HFF-Myc (cell line): Measurements from ENCODE around the gene MRPS18A.
A peak's percentile ranks its signal among the peaks of the same experiment; 100 is the strongest.

Experiments
- DNase-seq: peaks from one replicate; pipeline ENCODE4 v3.0.0-alpha.2; 2011; ENCODE audit warnings: low read depth; ENCODE audit errors: extremely low read depth
- H3K4me3 ChIP-seq: replicated peaks from 2 replicates; pipeline ENCODE4 v1.5.1; 2011; ENCODE audit warnings: low read depth, mild to moderate bottlenecking, control low read depth, low read length
- CTCF ChIP-seq: IDR thresholded peaks from 2 replicates; pipeline ENCODE4 v1.5.1; 2012; ENCODE audit warnings: mild to moderate bottlenecking, low read depth, low read length, control low read depth; ENCODE audit errors: missing control alignments

Gene MRPS18A

DNA sequence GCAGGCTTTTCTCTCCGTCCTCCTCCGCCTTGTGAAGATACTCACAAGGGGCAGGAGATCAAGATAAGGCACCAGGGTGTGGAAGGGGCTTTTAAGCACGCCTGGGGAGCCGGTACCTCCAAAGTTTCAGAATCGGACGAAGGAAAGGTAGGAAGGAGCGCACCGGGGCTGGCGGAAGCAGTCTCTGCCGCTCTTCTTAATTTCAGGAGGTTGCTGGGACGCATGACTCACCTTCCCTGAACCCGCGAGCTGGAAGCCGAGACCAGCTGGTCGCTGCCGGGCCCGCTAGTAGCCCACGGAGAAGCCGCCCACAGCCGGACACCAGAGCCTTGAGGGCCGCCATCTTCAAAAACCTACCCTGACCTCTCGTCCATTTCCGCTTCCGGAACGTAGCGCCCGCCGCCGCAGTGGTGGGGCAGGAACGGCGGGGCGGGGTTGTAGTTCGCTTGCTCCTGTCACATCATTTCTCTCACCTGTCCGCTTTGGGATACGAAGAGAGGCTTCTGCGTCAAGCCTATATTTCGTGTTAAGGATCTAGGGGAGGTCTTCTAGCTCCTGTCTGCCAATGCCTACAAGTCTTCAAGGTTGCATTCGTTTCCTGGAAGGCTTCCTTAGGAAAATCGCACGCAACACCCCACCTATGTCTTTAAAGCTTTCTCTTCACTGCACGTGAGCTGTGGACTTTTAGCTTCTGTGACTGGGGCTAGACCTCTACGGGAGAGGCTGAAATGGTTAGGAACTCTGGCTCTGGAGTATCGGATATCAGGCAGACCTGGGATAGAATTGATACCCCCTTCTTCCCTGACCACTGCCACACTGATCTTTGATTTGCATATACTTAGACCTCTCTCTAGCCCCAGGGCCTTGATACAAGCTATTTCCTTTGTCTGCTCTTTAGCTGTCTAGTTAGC, at the start of gene MRPS18A:
MRPS18A (minus strand) TSS at position 355 of the 911 bp plus-strand sequence; CDS start at position 343, 12 bp downstream.
- DNase-seq, result peak; percentile 51
- TF ChIP-seq CTCF, result no peak

DNA sequence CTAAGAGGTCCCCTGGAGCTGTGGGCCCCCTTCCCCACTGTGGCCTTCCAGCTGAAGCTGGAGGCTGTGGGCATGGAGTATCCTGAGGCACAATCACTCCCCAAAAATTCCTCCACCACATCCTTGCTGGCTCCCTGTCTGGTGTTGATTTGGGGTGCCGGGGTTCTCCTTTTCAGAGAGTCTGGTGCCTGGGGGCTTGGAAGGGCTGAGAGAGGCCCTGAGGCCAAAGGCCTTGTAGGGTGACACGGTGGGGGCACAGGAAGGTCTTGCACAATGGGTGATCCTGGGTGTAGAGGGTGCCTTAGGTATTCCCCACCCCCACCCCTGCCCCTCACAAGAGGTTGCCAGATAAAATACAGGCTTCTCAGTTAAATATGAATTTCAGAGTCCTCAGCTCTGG, 49.3 kb upstream of the MRPS18A start:
- no peak for TF ChIP-seq CTCF
- no peak overlapping the region for H3K4me3 ChIP-seq
- DNase-seq, result no peak

More for the DNA sequence above, at the start of gene MRPS18A:
- peak within 1 kb of the TSS; percentile 99 for H3K4me3 ChIP-seq

GRCh38 chr6:43736211-43736786, 48.7 kb upstream of the MRPS18A start:
- H3K4me3 ChIP-seq, result no peak overlapping the region
- DNase-seq, result no peak
- TF ChIP-seq CTCF, result no peak

DNA sequence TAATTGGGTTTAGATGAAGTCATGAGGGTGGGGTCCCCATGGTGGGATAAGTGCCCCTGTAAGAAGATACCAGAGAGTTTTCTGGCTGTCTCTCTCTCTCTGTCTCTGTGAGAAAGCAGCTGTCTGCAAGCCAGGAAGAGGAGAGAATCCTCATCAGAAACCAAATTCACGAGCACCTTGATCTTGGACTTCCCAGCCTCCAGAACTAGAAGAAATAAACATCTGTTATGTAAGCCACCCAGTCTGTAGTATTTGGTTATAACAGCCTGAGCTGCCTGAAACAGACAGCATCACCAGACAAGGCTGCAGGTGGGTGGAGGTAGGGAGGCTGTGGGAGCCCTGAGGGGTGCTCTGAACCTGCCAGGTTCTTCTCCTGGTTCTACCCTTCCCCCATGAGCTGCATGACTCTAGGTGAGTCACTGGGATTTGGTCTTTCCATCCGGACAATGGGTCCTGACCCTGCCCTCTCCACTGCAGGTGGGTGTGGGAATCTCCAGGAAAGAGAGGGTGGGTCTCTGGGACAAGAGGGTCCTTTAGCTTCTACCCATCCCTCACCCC, 48.1 kb upstream of the MRPS18A start:
- TF ChIP-seq CTCF, result no peak
- DNase-seq, result no peak
- no peak overlapping the region for H3K4me3 ChIP-seq

DNA sequence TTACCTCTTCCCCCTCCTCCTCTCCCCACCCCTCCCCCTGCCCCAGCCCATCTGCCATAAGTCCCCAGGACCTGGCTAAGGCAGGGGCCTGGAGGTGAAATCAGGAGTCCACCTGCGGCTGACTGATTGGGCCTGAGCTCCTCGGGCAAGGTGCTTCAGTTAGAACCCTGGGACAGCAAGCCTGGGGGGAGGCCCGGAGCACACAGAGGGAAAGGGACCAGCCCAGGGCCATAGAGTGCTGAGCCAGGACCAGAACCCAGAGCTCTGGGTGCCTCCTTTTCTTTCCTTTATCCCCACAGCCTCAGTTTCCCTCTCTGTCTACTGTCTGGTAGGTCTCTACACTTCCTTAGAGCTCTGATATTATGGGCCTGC, 46.7 kb upstream of the MRPS18A start:
- no peak for DNase-seq
- TF ChIP-seq CTCF, result no peak
- no peak overlapping the region for H3K4me3 ChIP-seq

- no peak overlapping the region for H3K4me3 ChIP-seq
- no peak for DNase-seq
- no peak for TF ChIP-seq CTCF
Observed at GRCh38 chr6:43733471-43734293, 46.1 kb upstream of the MRPS18A start.
